A549 (cell line): ENCODE data around the gene TTC24. TPM values are rescaled to one million over a fixed set of nuclear protein-coding genes. Genes with fewer than 3 reads are reported as not detected.

Source experiments
- ATAC-seq, 2 experiments: fragments of 200-7000 bp in 1 of 2; fragments of >200 bp in 1 of 2; cut with Nextera tagmentation in 1 of 2; cut with Tn5 transposase in 1 of 2; 3 replicates each; pipeline versions ENCODE4 v1.8.0 to v1.9.1; 2018 to 2020; ENCODE audit warnings: mild to moderate bottlenecking in 1 of 2, moderate library complexity in 1 of 2
- CTCF ChIA-PET: fragments of 300-600 bp; sonication (Branson Sonifier 250); formaldehyde crosslinking; extraction: SDS; loops from one replicate; lab custom pipeline; 2021; ENCODE audit warnings: antibody characterized with exemption, inconsistent platforms; lab: Yijun Ruan, JAX
- POLR2A ChIA-PET: fragments of 350-600 bp; formaldehyde crosslinking; extraction: SDS; loops from one replicate; lab custom pipeline; 2021; ENCODE audit warnings: antibody characterized with exemption, inconsistent platforms; lab: Yijun Ruan, JAX
- DNase-seq, 2 experiments: peaks; one replicate each; pipeline versions ENCODE4 v3.0.0 to v3.0.0-alpha.2; 2011 to 2016; ENCODE audit warnings: low read depth in 1 of 2, low spot score in 1 of 2
- FAIRE-seq: peaks from 2 replicates; lab custom pipeline; 2011; peaks lifted over from hg19 to GRCh38; lab: Jason Lieb, UNC
- H3K27ac ChIP-seq, 2 experiments: fragments of >200 bp; sonication (Bioruptor Twin); formaldehyde crosslinking; 3 replicates each; pipeline ENCODE4 v1.5.1; 2016 to 2017
- H3K4me1 ChIP-seq: fragments of >200 bp; sonication (Bioruptor Twin); formaldehyde crosslinking; 3 replicates; pipeline ENCODE4 v1.6.1; 2016
- H3K4me2 ChIP-seq: fragments of >200 bp; sonication (Bioruptor Twin); formaldehyde crosslinking; 3 replicates; pipeline ENCODE4 v1.6.1; 2016
- H3K4me3 ChIP-seq: fragments of >200 bp; sonication (Bioruptor Twin); formaldehyde crosslinking; 3 replicates; pipeline ENCODE4 v1.5.1; 2016
- H3K9me3 ChIP-seq: fragments of >200 bp; sonication (Bioruptor Twin); formaldehyde crosslinking; 3 replicates; pipeline ENCODE4 v1.6.1; 2016
- CBX2 ChIP-seq: fragments of 200-600 bp; sonication (generic); IDR thresholded peaks from 2 replicates; pipeline ENCODE4 v1.6.1; 2016; ENCODE audit warnings: low read depth, mild to moderate bottlenecking, borderline replicate concordance
- CHD4 ChIP-seq: fragments of 200-600 bp; sonication (generic); IDR thresholded peaks from 2 replicates; pipeline ENCODE4 v1.6.1; 2016; ENCODE audit warnings: antibody characterized with exemption, mild to moderate bottlenecking, borderline replicate concordance
- EHF ChIP-seq: fragments of 250-450 bp; sonication (Bioruptor Pico); IDR thresholded peaks from 2 replicates; pipeline ENCODE4 v1.5.0; 2020; ENCODE audit warnings: mild to moderate bottlenecking
- EHMT2 ChIP-seq: fragments of 200-600 bp; sonication (generic); IDR thresholded peaks from 2 replicates; pipeline ENCODE4 v1.6.1; 2016; ENCODE audit warnings: antibody characterized with exemption, low read depth, mild to moderate bottlenecking, moderate library complexity
- EP300 ChIP-seq, 2 experiments: fragments of >200 bp; sonication (Bioruptor Twin); formaldehyde crosslinking; IDR thresholded peaks; 2 replicates in 1 of 2; 3 replicates in 1 of 2; pipeline ENCODE4 v1.6.1; 2016 to 2017
- GATA3 ChIP-seq: IDR thresholded peaks from 2 replicates; pipeline ENCODE4 v1.6.1; 2012; ENCODE audit warnings: borderline replicate concordance
- HEYL ChIP-seq: fragments of 250-450 bp; sonication (Bioruptor Pico); IDR thresholded peaks from 2 replicates; pipeline ENCODE4 v1.8.0; 2021; ENCODE audit warnings: mild to moderate bottlenecking, moderate library complexity
- JUN ChIP-seq, 2 experiments: fragments of >200 bp; sonication (Bioruptor Twin); formaldehyde crosslinking; IDR thresholded peaks; 2 replicates in 1 of 2; 3 replicates in 1 of 2; pipeline ENCODE4 v1.6.1; 2016 to 2017
- MAFK ChIP-seq: fragments of 450-650 bp; IDR thresholded peaks from 2 replicates; pipeline ENCODE4 v1.6.1; 2014; ENCODE audit not compliant: partially characterized antibody
- MAZ ChIP-seq: fragments of 150-350 bp; IDR thresholded peaks from 2 replicates; pipeline ENCODE4 v1.6.1; 2014; ENCODE audit warnings: antibody characterized with exemption, low read depth, low read length, borderline replicate concordance
- PHF8 ChIP-seq: fragments of 200-600 bp; sonication (generic); IDR thresholded peaks from 2 replicates; pipeline ENCODE4 v1.6.1; 2016; ENCODE audit warnings: low read depth, mild to moderate bottlenecking, antibody characterized with exemption, moderate library complexity, borderline replicate concordance
- POLR2A ChIP-seq: IDR thresholded peaks from 2 replicates; pipeline ENCODE4 v1.6.1; 2012; ENCODE audit warnings: mild to moderate bottlenecking, low read length
- RFX5 ChIP-seq: fragments of 450-650 bp; IDR thresholded peaks from 2 replicates; pipeline ENCODE4 v1.7.1; 2014; ENCODE audit warnings: antibody characterized with exemption, mild to moderate bottlenecking, moderate library complexity
- SMC3 ChIP-seq: fragments of >200 bp; sonication (Bioruptor Twin); formaldehyde crosslinking; IDR thresholded peaks from 3 replicates; pipeline ENCODE4 v1.6.1; 2018; ENCODE audit warnings: inconsistent platforms
- ZNF302 ChIP-seq: fragments of 250-450 bp; sonication (Bioruptor Pico); IDR thresholded peaks from 2 replicates; pipeline ENCODE4 v1.9.0; 2021; ENCODE audit warnings: inconsistent platforms, mild to moderate bottlenecking, moderate library complexity
- ZSCAN20 ChIP-seq: fragments of 250-450 bp; sonication (Bioruptor Pico); IDR thresholded peaks from 2 replicates; pipeline ENCODE4 v1.8.0; 2022; ENCODE audit warnings: mild to moderate bottlenecking, moderate library complexity
- WGBS: methylation state at CpG from one replicate; pipeline ENCODE4 v1.1.6; 2017; ENCODE audit errors: missing lambda C conversion rate; 5-methylcytosine and 5-hydroxymethylcytosine counted together
- polyA plus RNA-seq, 4 experiments: library from polyadenylated mRNA; depleted of rRNA in 3 of 4; stranded (reverse); fragments of >200 nt; fragmentation: RNase III in 1 of 4; extraction: RNeasy Plus Mini Kit Qiagen cat#74134 plus additional on column Dnase treatment in 1 of 4; gene quantifications; 2 replicates in 3 of 4; 3 replicates in 1 of 4; pipeline ENCODE4 v1.2.3, GENCODE V29; 2011 to 2017
- TF ChIP-seq, protein P1 (sequence below): fragments of 250-450 bp; sonication (Bioruptor Pico); IDR thresholded peaks from 2 replicates; pipeline ENCODE4 v1.5.0; 2021; ENCODE audit warnings: mild to moderate bottlenecking, moderate library complexity, borderline replicate concordance
- TF ChIP-seq, protein P2 (sequence below): fragments of >200 bp; sonication (Bioruptor Twin); formaldehyde crosslinking; IDR thresholded peaks from 2 replicates; pipeline ENCODE4 v1.6.1; 2016
- TF ChIP-seq, protein P3 (sequence below): fragments of >200 bp; sonication (Bioruptor Twin); formaldehyde crosslinking; IDR thresholded peaks from 3 replicates; pipeline ENCODE4 v1.5.1; 2016
- TF ChIP-seq, protein P4 (sequence below): fragments of 150-350 bp; IDR thresholded peaks from 2 replicates; pipeline ENCODE4 v1.6.1; 2014; ENCODE audit warnings: low read depth, mild to moderate bottlenecking, low read length
- TF ChIP-seq, protein P5 (sequence below): fragments of 200-600 bp; sonication (generic); IDR thresholded peaks from 2 replicates; pipeline ENCODE4 v1.6.1; 2016; ENCODE audit warnings: antibody characterized with exemption, mild to moderate bottlenecking, moderate library complexity
- TF ChIP-seq, protein P6 (sequence below): fragments of 450-650 bp; IDR thresholded peaks from 2 replicates; pipeline ENCODE4 v1.6.1; 2014; ENCODE audit warnings: antibody characterized with exemption

The TTC24 gene
- polyA plus RNA-seq, 2 of the 4 experiments (the other 2 are of a cell fraction) = not detected

DNA sequence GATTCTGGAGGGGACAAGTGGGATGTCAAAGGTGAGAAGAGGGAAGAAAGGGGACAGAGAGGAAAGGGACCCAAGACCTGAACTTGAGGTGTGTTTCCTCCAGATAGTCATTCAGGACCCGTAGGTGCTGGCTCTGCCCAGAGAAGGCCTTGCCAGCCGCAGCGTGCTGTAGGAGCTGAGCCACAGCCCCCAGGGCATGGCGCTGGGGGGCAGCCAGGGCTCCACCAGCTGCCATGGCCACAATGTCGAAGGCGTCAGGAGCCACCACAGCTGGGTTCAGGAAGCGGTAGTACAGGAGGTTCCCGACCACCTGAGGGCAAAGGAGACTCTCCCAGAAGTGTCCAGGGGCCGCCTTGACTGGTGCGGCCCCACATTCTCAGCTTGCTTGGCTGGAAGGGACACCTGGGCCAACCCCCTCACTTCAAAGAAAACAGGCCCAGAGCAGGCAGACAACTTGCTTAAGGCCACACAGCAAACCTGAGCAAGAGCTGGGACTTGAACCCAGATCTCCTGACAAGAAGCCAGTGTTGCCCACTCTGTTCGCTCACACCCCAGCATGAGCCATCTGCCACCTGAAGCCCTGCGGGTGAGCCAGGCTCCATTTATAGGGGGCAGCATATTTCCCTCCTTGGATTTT lies 45.0 kb upstream of the TTC24 start:
- no peak for TF ChIP-seq ZNF302 (CRISPR knock-in tag)
- no peak for TF ChIP-seq PHF8
- TF ChIP-seq, protein P1, sequence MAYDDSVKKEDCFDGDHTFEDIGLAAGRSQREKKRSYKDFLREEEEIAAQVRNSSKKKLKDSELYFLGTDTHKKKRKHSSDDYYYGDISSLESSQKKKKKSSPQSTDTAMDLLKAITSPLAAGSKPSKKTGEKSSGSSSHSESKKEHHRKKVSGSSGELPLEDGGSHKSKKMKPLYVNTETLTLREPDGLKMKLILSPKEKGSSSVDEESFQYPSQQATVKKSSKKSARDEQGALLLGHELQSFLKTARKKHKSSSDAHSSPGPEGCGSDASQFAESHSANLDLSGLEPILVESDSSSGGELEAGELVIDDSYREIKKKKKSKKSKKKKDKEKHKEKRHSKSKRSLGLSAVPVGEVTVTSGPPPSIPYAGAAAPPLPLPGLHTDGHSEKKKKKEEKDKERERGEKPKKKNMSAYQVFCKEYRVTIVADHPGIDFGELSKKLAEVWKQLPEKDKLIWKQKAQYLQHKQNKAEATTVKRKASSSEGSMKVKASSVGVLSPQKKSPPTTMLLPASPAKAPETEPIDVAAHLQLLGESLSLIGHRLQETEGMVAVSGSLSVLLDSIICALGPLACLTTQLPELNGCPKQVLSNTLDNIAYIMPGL (CRISPR knock-in tag) = no peak
- ATAC-seq = no peak
- ChIA-PET CTCF (interaction anchor here (0.7 to 1.8 kb wide), 5 partner anchors 9 to 149 kb away, joined by 3 to 8 read pairs (median 4); no protein-coding TSS in a partner anchor), POLR2A (no interaction called here)
- Histone ChIP-seq H3K9me3 (no peaks in the 10 kb centered on the region), H3K4me2 (no peak overlapping the region), H3K4me3 (no peak overlapping the region), H3K27ac (no peak overlapping the region), H3K4me1 (no peaks in the 10 kb centered on the region)
- no peak for DNase-seq
- no peak for FAIRE-seq
- 90% methylated on average over 12 of the region's 12 CpGs for WGBS

DNA sequence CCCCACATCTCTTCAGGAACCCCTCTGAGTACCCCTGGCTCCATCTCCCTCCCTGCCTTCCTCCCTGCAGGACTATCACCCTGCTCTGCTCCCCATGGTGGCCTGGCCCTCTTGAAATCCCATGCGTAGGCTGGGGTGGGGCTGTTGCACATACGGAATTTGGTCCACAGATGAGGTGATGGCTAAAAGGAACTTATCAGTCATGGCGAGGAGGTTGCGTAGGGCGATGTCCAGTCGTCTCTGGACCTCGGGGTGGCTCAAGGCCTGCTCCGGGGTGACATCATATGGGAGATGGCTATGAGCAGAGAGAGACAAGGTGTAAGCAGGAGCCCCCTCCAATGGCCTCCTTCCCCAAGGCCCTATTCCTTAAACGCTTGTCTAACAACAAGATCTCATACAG lies 42.5 kb upstream of the TTC24 start:
- ChIA-PET CTCF (interaction anchor here (0.6 to 1.2 kb wide), 2 partner anchors 14 to 81 kb away, joined by 3 to 5 read pairs; no protein-coding TSS in a partner anchor), POLR2A (no interaction called here)
- Histone ChIP-seq H3K4me3 (no peak overlapping the region), H3K4me1 (no peaks in the 10 kb centered on the region), H3K9me3 (no peaks in the 10 kb centered on the region), H3K4me2 (no peak overlapping the region), H3K27ac (no peak overlapping the region)
- no peak for DNase-seq
- ATAC-seq = no peak
- TF ChIP-seq POLR2A (no peak), MAZ (no peak), EP300 (IDR thresholded peaks at IDR 0.05) (no peak), JUN (IDR thresholded peaks at IDR 0.05) (no peak), ZSCAN20 (CRISPR knock-in tag) (no peak), EHF (CRISPR knock-in tag) (no peak), GATA3 (no peak), SMC3 (no peak), EHMT2 (no peak), CHD4 (no peak), HEYL (CRISPR knock-in tag) (no peak), RFX5 (no peak), MAFK (no peak), CBX2 (no peak)
- TF ChIP-seq, protein P2, sequence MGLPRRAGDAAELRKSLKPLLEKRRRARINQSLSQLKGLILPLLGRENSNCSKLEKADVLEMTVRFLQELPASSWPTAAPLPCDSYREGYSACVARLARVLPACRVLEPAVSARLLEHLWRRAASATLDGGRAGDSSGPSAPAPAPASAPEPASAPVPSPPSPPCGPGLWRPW = no peak
- TF ChIP-seq, protein P3, sequence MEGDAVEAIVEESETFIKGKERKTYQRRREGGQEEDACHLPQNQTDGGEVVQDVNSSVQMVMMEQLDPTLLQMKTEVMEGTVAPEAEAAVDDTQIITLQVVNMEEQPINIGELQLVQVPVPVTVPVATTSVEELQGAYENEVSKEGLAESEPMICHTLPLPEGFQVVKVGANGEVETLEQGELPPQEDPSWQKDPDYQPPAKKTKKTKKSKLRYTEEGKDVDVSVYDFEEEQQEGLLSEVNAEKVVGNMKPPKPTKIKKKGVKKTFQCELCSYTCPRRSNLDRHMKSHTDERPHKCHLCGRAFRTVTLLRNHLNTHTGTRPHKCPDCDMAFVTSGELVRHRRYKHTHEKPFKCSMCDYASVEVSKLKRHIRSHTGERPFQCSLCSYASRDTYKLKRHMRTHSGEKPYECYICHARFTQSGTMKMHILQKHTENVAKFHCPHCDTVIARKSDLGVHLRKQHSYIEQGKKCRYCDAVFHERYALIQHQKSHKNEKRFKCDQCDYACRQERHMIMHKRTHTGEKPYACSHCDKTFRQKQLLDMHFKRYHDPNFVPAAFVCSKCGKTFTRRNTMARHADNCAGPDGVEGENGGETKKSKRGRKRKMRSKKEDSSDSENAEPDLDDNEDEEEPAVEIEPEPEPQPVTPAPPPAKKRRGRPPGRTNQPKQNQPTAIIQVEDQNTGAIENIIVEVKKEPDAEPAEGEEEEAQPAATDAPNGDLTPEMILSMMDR = no peak
- TF ChIP-seq, protein P4, sequence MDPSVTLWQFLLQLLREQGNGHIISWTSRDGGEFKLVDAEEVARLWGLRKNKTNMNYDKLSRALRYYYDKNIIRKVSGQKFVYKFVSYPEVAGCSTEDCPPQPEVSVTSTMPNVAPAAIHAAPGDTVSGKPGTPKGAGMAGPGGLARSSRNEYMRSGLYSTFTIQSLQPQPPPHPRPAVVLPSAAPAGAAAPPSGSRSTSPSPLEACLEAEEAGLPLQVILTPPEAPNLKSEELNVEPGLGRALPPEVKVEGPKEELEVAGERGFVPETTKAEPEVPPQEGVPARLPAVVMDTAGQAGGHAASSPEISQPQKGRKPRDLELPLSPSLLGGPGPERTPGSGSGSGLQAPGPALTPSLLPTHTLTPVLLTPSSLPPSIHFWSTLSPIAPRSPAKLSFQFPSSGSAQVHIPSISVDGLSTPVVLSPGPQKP = no peak
- TF ChIP-seq, protein P5, sequence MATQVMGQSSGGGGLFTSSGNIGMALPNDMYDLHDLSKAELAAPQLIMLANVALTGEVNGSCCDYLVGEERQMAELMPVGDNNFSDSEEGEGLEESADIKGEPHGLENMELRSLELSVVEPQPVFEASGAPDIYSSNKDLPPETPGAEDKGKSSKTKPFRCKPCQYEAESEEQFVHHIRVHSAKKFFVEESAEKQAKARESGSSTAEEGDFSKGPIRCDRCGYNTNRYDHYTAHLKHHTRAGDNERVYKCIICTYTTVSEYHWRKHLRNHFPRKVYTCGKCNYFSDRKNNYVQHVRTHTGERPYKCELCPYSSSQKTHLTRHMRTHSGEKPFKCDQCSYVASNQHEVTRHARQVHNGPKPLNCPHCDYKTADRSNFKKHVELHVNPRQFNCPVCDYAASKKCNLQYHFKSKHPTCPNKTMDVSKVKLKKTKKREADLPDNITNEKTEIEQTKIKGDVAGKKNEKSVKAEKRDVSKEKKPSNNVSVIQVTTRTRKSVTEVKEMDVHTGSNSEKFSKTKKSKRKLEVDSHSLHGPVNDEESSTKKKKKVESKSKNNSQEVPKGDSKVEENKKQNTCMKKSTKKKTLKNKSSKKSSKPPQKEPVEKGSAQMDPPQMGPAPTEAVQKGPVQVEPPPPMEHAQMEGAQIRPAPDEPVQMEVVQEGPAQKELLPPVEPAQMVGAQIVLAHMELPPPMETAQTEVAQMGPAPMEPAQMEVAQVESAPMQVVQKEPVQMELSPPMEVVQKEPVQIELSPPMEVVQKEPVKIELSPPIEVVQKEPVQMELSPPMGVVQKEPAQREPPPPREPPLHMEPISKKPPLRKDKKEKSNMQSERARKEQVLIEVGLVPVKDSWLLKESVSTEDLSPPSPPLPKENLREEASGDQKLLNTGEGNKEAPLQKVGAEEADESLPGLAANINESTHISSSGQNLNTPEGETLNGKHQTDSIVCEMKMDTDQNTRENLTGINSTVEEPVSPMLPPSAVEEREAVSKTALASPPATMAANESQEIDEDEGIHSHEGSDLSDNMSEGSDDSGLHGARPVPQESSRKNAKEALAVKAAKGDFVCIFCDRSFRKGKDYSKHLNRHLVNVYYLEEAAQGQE = no peak
- TF ChIP-seq, protein P6, sequence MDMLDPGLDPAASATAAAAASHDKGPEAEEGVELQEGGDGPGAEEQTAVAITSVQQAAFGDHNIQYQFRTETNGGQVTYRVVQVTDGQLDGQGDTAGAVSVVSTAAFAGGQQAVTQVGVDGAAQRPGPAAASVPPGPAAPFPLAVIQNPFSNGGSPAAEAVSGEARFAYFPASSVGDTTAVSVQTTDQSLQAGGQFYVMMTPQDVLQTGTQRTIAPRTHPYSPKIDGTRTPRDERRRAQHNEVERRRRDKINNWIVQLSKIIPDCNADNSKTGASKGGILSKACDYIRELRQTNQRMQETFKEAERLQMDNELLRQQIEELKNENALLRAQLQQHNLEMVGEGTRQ = no peak
- FAIRE-seq = no peak
- 90% methylated on average over 9 of the region's 9 CpGs for WGBS
